H7 (cell line): ENCODE measurements around the gene SLC9A9. TPM values are rescaled to one million over a fixed set of nuclear protein-coding genes. Genes with fewer than 3 reads are reported as not detected.
"Not testable (repeated sequence)": the region's sequence is repeated elsewhere in the genome, so short reads cannot be mapped to it uniquely, and the experiment has no call there.

Experiments used
- DNase-seq: peaks from one replicate; pipeline ENCODE4 v3.0.0; 2012
- H3K27me3 ChIP-seq: 2 replicates; pipeline ENCODE4 v1.6.0; 2011; ENCODE audit warnings: mild to moderate bottlenecking, low read length; ENCODE audit not compliant: control insufficient read depth, insufficient read depth
- H3K36me3 ChIP-seq: replicated peaks from 2 replicates; pipeline ENCODE4 v1.5.1; 2011; ENCODE audit warnings: low read length; ENCODE audit not compliant: control insufficient read depth, insufficient read depth
- H3K4me3 ChIP-seq: 2 replicates; pipeline ENCODE4 v1.5.1; 2011; ENCODE audit warnings: low read depth, mild to moderate bottlenecking, control low read depth, low read length, moderate library complexity; ENCODE audit not compliant: insufficient read depth
- total RNA-seq: library from RNA; depleted of rRNA; stranded (reverse); fragments of >200 nt; shearing (Covaris generic); gene quantifications from 2 replicates; pipeline ENCODE4 v1.2.3, GENCODE V29; 2014

The SLC9A9 gene
- total RNA-seq, 1 experiment from 2014 or later: 4.1 TPM

- no peak for DNase-seq
- Histone ChIP-seq H3K36me3 (no peaks in the 10 kb centered on the region), H3K4me3 (no peak overlapping the region), H3K27me3 (no peaks in the 10 kb centered on the region)
These were observed 319.2 kb downstream of the SLC9A9 start for GRCh38 chr3:143529018-143529478.

GRCh38 chr3:143526011-143526545 lies 322.2 kb downstream of the SLC9A9 start:
- Histone ChIP-seq H3K4me3 (no peak overlapping the region), H3K36me3 (no peaks in the 10 kb centered on the region), H3K27me3 (no peaks in the 10 kb centered on the region)
- no peak for DNase-seq

GRCh38 chr3:143525408-143525807 lies 322.9 kb downstream of the SLC9A9 start:
- Histone ChIP-seq H3K27me3 (no peaks in the 10 kb centered on the region), H3K36me3 (no peaks in the 10 kb centered on the region), H3K4me3 (no peak overlapping the region)
- no peak for DNase-seq

- Histone ChIP-seq H3K4me3 (no peak overlapping the region), H3K36me3 (no peaks in the 10 kb centered on the region), H3K27me3 (no peaks in the 10 kb centered on the region)
- no peak for DNase-seq
These were observed 326.5 kb downstream of the SLC9A9 start for GRCh38 chr3:143521803-143522202.

GRCh38 chr3:143517131-143517530 lies 331.1 kb downstream of the SLC9A9 start:
- not testable (repeated sequence) for DNase-seq, H3K4me3 ChIP-seq, H3K36me3 ChIP-seq, H3K27me3 ChIP-seq

GRCh38 chr3:143514874-143515273 lies 333.4 kb downstream of the SLC9A9 start:
- Histone ChIP-seq H3K4me3 (no peak overlapping the region), H3K36me3 (no peaks in the 10 kb centered on the region), H3K27me3 (no peaks in the 10 kb centered on the region)
- no peak for DNase-seq

- no peaks in the 10 kb centered on the region for H3K36me3 ChIP-seq
- no peaks in the 10 kb centered on the region for H3K27me3 ChIP-seq
- DNase-seq: no peak
- H3K4me3 ChIP-seq: no peak overlapping the region
These were observed 334.2 kb downstream of the SLC9A9 start for GRCh38 chr3:143514109-143514508.

GRCh38 chr3:143511174-143511879 lies 336.9 kb downstream of the SLC9A9 start:
- Histone ChIP-seq H3K36me3 (no peaks in the 10 kb centered on the region), H3K4me3 (no peak overlapping the region), H3K27me3 (no peaks in the 10 kb centered on the region)
- no peak for DNase-seq

- Histone ChIP-seq H3K36me3 (no peaks in the 10 kb centered on the region), H3K4me3 (no peak overlapping the region), H3K27me3 (no peaks in the 10 kb centered on the region)
- no peak for DNase-seq
These were observed 337.7 kb downstream of the SLC9A9 start for GRCh38 chr3:143510601-143511000.

- Histone ChIP-seq H3K27me3 (no peaks in the 10 kb centered on the region), H3K4me3 (no peak overlapping the region), H3K36me3 (no peaks in the 10 kb centered on the region; the same call in 1 of the 2 replicates)
- DNase-seq: no peak
These were observed 340.3 kb downstream of the SLC9A9 start for GRCh38 chr3:143507735-143508580.

GRCh38 chr3:143506190-143506589 lies 342.1 kb downstream of the SLC9A9 start:
- no peaks in the 10 kb centered on the region for H3K27me3 ChIP-seq
- H3K36me3 ChIP-seq: no peaks in the 10 kb centered on the region; the same call in 1 of the 2 replicates
- DNase-seq: no peak
- H3K4me3 ChIP-seq: no peak overlapping the region

GRCh38 chr3:143503325-143503885 lies 344.9 kb downstream of the SLC9A9 start:
- H3K36me3 ChIP-seq: no peaks in the 10 kb centered on the region; the same call in 1 of the 2 replicates
- no peak overlapping the region for H3K4me3 ChIP-seq

GRCh38 chr3:143502081-143502480 lies 346.2 kb downstream of the SLC9A9 start:
- H3K4me3 ChIP-seq: no peak overlapping the region
- no peaks in the 10 kb centered on the region for H3K27me3 ChIP-seq
- H3K36me3 ChIP-seq: no peaks in the 10 kb centered on the region; the same call in 1 of the 2 replicates
- DNase-seq: no peak

More at GRCh38 chr3:143503325-143503885, 344.9 kb downstream of the SLC9A9 start:
- H3K27me3 ChIP-seq: no peaks in the 10 kb centered on the region
- no peak for DNase-seq

- H3K36me3 ChIP-seq: no peaks in the 10 kb centered on the region
- no peak overlapping the region for H3K4me3 ChIP-seq
- DNase-seq: no peak
- no peaks in the 10 kb centered on the region for H3K27me3 ChIP-seq
These were observed 350.9 kb downstream of the SLC9A9 start for GRCh38 chr3:143497382-143497781.
